Right atrium auricular region (tissue), 2 donors: Measurements from ENCODE around the gene TMEM109. TPM values are rescaled to one million over a fixed set of nuclear protein-coding genes. Genes with fewer than 3 reads are reported as not detected.

ENCODE experiments used
- DNase-seq: peaks from one replicate; pipeline ENCODE4 v3.0.0-alpha.2; 2019; ENCODE audit warnings: low spot score
- H3K27ac ChIP-seq, 2 donors: fragments of 200-600 bp; sonication (generic); 1 replicate in 1 of 2; 2 replicates in 1 of 2; pipeline ENCODE4 v1.5.1; 2016 to 2019
- H3K27me3 ChIP-seq, 2 donors: fragments of 200-600 bp; sonication (generic); one replicate each; pipeline versions ENCODE4 v1.5.1 to v1.6.0; 2017 to 2019
- H3K36me3 ChIP-seq: fragments of 200-600 bp; sonication (generic); one replicate; pipeline ENCODE4 v1.5.1; 2016
- H3K4me1 ChIP-seq, 2 donors: fragments of 200-600 bp; sonication (generic); one replicate each; pipeline versions ENCODE4 v1.5.1 to v1.6.0; 2017 to 2019
- H3K4me3 ChIP-seq, 2 donors: fragments of 200-600 bp; sonication (generic); 1 replicate in 1 of 2; 2 replicates in 1 of 2; pipeline ENCODE4 v1.5.1; 2017 to 2019; ENCODE audit warnings: mild to moderate bottlenecking in 1 of 2, moderate library complexity in 1 of 2
- H3K9me3 ChIP-seq, 2 donors: fragments of 200-600 bp; sonication (generic); one replicate each; pipeline ENCODE4 v1.5.1; 2019
- CTCF ChIP-seq, 2 donors: fragments of 200-600 bp; sonication (generic); IDR thresholded peaks; one replicate each; pipeline ENCODE4 v1.5.1; 2019; ENCODE audit warnings: antibody characterized with exemption in 2 of 2
- total RNA-seq, 2 donors: library from RNA; depleted of rRNA; stranded (reverse); fragments of >200 nt; gene quantifications; one replicate each; pipeline ENCODE4 v1.1.0, GENCODE V29; 2016

TMEM109 gene
- total RNA-seq, 2 donors from 2014 or later: 119 to 124 TPM

DNA sequence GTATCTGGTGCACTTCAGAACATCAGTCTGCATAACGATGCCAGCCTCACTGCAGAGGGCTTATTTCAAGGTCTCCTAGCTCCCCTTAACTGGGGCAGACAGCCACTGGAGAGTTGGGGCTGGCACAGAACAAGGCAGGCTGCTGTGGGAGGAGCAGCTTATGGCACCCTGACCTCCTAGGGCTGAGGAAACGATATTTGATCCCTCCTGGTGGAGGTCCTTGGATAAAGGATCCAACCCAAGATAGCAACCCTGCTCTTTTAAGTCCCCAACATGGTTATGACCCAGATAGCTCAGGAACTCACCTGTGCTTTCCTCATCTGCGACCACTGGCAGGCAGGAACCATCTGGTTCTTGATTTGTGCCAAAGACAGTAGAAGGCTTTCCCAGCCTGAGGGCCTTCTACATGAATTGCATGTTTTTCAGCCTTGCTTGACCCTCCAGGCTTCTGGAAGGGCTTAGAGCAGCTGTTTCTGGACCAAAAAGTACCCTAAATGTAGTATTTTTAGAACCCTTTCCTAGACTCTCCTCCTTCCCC is 2.8 kb downstream of the TMEM109 start:
- Histone ChIP-seq H3K36me3 (peaks cover 24% of the 10 kb centered on the region), H3K9me3 (no peaks in the 10 kb centered on the region), H3K27me3 (no peaks in the 10 kb centered on the region), H3K27ac (no peak overlapping the region), H3K4me3 (no peak overlapping the region), H3K4me1 (peaks cover 0 to 64% of the 10 kb centered on the region in 2 donors)
- no peak for DNase-seq
- no peak for TF ChIP-seq CTCF (IDR thresholded peaks at IDR 0.05)

GRCh38 chr11:60917267-60917666 is 3.3 kb downstream of the TMEM109 start:
- Histone ChIP-seq H3K4me3 (no peak overlapping the region), H3K36me3 (peaks cover 29% of the 10 kb centered on the region), H3K27me3 (no peaks in the 10 kb centered on the region), H3K4me1 (peaks cover 0 to 64% of the 10 kb centered on the region in 2 donors), H3K9me3 (no peaks in the 10 kb centered on the region), H3K27ac (no peak overlapping the region)
- DNase-seq: no peak
- no peak for TF ChIP-seq CTCF (IDR thresholded peaks at IDR 0.05)

DNA sequence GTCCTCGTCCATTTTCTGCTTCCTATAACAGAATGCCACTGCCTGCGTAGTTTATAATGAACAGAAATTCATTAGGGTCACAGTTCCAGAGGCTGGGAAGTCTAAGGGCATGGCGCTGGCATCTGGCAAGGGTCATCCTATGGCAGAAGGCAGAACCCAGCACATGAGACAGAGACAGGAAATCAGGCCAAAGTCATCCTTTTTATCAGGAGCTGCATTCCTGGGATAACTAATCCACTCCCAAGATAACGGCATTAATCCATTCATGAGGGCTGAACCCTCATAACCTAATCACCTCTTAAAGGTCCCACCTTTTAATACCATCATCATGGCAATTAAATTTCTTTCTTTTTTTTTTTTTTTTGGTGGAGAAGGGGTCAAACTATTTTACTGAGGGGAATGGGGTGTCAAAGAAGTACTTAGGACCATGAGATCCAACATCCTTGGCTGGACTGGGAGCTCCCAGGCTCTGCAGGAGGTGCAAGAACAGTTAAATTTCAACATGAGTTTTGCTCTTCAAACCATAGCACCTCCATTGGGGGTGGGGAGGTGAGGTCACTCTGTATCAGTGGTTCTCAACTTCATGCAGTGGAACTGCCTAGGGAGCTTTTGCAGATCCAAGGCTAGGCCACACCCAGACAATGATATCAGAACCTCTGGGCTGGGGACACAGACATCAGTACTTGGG is 4.4 kb downstream of the TMEM109 start:
- no peak for DNase-seq
- H3K27ac ChIP-seq: no peak overlapping the region
- H3K9me3 ChIP-seq: no peaks in the 10 kb centered on the region
- H3K36me3 ChIP-seq: peaks cover 38% of the 10 kb centered on the region
- no peak for TF ChIP-seq CTCF (IDR thresholded peaks at IDR 0.05)
- no peaks in the 10 kb centered on the region for H3K27me3 ChIP-seq
- H3K4me3 ChIP-seq: no peak overlapping the region
- peaks cover 0 to 54% of the 10 kb centered on the region in 2 donors for H3K4me1 ChIP-seq

DNA sequence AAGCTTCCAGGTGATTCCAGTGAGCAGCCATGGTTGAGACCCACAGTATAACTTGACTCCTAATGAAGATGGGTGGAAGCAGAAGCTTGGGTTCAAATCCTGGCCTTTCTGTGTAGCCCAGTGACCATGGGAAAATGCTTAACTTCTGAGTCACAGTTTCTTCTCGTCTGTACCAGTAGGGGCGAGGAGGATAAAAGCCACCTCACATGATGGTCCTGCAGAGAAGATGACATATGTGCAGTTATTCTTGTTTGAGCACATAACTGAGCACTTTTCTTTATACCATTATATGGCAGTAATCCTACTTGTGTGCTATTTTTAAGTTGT is 4.9 kb downstream of the TMEM109 start:
- H3K27ac ChIP-seq: no peak overlapping the region
- TF ChIP-seq CTCF (IDR thresholded peaks at IDR 0.05): no peak
- H3K4me3 ChIP-seq: no peak overlapping the region
- H3K9me3 ChIP-seq: no peaks in the 10 kb centered on the region
- DNase-seq: no peak
- H3K27me3 ChIP-seq: no peaks in the 10 kb centered on the region
- peaks cover 38% of the 10 kb centered on the region for H3K36me3 ChIP-seq
- H3K4me1 ChIP-seq: peaks cover 0 to 57% of the 10 kb centered on the region in 2 donors

DNA sequence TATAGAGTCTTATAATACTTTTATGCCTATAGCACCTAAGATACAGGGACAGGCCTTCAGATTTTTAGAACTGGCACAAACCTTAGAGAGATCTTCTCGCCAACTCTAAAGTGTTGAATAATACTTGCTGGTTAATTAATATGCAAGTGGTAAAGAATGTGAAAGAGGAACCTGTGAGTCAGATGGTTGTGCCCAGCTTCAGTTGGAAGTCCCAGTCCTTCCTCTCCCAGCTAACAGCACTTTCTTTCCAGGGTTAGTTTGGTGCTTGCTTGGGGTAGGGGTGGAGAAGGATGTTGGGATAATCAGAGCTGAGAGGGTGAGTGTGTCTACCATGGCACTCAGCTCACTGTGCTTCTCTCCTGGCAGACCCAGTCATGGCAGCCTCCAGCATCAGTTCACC is 5.4 kb downstream of the TMEM109 start:
- Histone ChIP-seq H3K27me3 (no peaks in the 10 kb centered on the region), H3K9me3 (no peaks in the 10 kb centered on the region), H3K4me1 (peaks cover 0 to 60% of the 10 kb centered on the region in 2 donors), H3K4me3 (no peak overlapping the region), H3K36me3 (peaks cover 38% of the 10 kb centered on the region), H3K27ac (no peak overlapping the region)
- no peak for DNase-seq
- no peak for TF ChIP-seq CTCF (IDR thresholded peaks at IDR 0.05)

GRCh38 chr11:60919956-60920355 is 6.0 kb downstream of the TMEM109 start:
- DNase-seq: no peak
- Histone ChIP-seq H3K27me3 (peaks cover 0 to 3% of the 10 kb centered on the region in 2 donors), H3K4me1 (peaks cover 0 to 64% of the 10 kb centered on the region in 2 donors), H3K4me3 (no peak overlapping the region), H3K9me3 (no peaks in the 10 kb centered on the region), H3K27ac (no peak overlapping the region), H3K36me3 (peaks cover 38% of the 10 kb centered on the region)
- no peak for TF ChIP-seq CTCF (IDR thresholded peaks at IDR 0.05)
